Endodermal cell (in vitro differentiated cells): ENCODE data around the gene PTPRN2. TPM values are rescaled to one million over a fixed set of nuclear protein-coding genes. Genes with fewer than 3 reads are reported as not detected.

Experiments used
- DNase-seq: peaks from one replicate; pipeline ENCODE4 v3.0.0-alpha.2; 2017
- H3K27ac ChIP-seq: 2 replicates; pipeline ENCODE4 v1.5.1; 2013; ENCODE audit warnings: mild to moderate bottlenecking, low read depth, low read length, moderate library complexity
- H3K27me3 ChIP-seq: 2 replicates; pipeline ENCODE4 v1.6.1; 2013; ENCODE audit warnings: mild to moderate bottlenecking, low read length, moderate library complexity; ENCODE audit not compliant: insufficient read depth, control insufficient read depth, poor library complexity, severe bottlenecking
- H3K36me3 ChIP-seq: 2 replicates; pipeline ENCODE4 v1.7.0; 2013; ENCODE audit warnings: mild to moderate bottlenecking, low read length, moderate library complexity; ENCODE audit not compliant: control insufficient read depth, insufficient read depth
- H3K4me1 ChIP-seq: one replicate; pipeline ENCODE4 v1.7.0; 2013; ENCODE audit warnings: low read length; ENCODE audit not compliant: control insufficient read depth, insufficient read depth
- H3K4me3 ChIP-seq: 2 replicates; pipeline ENCODE4 v1.5.1; 2013; ENCODE audit warnings: mild to moderate bottlenecking, low read length, moderate library complexity
- H3K9ac ChIP-seq: 2 replicates; pipeline ENCODE4 v1.6.1; 2013; ENCODE audit warnings: mild to moderate bottlenecking, low read length, moderate library complexity; ENCODE audit not compliant: poor library complexity, severe bottlenecking; ENCODE audit errors: extremely low read depth
- H3K9me3 ChIP-seq: 2 replicates; pipeline ENCODE4 v1.6.1; 2013; ENCODE audit warnings: mild to moderate bottlenecking, low read length, moderate library complexity; ENCODE audit not compliant: control insufficient read depth
- H3K27ac Mint-ChIP-seq: 2 replicates; pipeline ENCODE4 v1.8.0; 2020; ENCODE audit warnings: mixed read lengths
- H3K27me3 Mint-ChIP-seq: 2 replicates; pipeline ENCODE4 v1.8.0; 2021; ENCODE audit warnings: mild to moderate bottlenecking, mixed read lengths; ENCODE audit not compliant: insufficient read depth
- H3K36me3 Mint-ChIP-seq: 2 replicates; pipeline ENCODE4 v1.8.0; 2020; ENCODE audit warnings: low read depth, mixed read lengths
- H3K4me1 Mint-ChIP-seq: 2 replicates; pipeline ENCODE4 v1.8.0; 2020; ENCODE audit warnings: mixed read lengths
- H3K4me3 Mint-ChIP-seq: 2 replicates; pipeline ENCODE4 v1.8.0; 2020; ENCODE audit warnings: mild to moderate bottlenecking, moderate library complexity, mixed read lengths
- H3K9me3 Mint-ChIP-seq: 2 replicates; pipeline ENCODE4 v1.8.0; 2020; ENCODE audit warnings: mild to moderate bottlenecking, mixed read lengths
- WGBS, 2 experiments: methylation state at CpG; one replicate each; pipeline versions ENCODE4 v1.1.5 to v1.1.7; 2013; ENCODE audit warnings: missing lambda C conversion rate in 2 of 2, mixed read lengths in 1 of 2; ENCODE audit not compliant: insufficient coverage in 1 of 2, insufficient read length in 1 of 2; 5-methylcytosine and 5-hydroxymethylcytosine counted together
- total RNA-seq, 2 donors: library from RNA; stranded (reverse); fragmentation: NEBNext Ultra II Directional in 1 of 2; extraction: Animal tissue kit (Norgen Biotek cat#: 25700) in 1 of 2; gene quantifications; 2 replicates in 1 of 2; 3 replicates in 1 of 2; pipeline ENCODE4 v1.2.1, GENCODE V29; 2021
- TF ChIP-seq, protein P1 (sequence below): fragments of 200-600 bp; sonication (generic); conservative IDR thresholded peaks from 2 replicates; pipeline ENCODE4 v1.5.0; 2021; ENCODE audit warnings: antibody characterized with exemption, mild to moderate bottlenecking

The PTPRN2 gene
- total RNA-seq, 2 donors from 2014 or later, result 0.69 to 1.2 TPM

DNA sequence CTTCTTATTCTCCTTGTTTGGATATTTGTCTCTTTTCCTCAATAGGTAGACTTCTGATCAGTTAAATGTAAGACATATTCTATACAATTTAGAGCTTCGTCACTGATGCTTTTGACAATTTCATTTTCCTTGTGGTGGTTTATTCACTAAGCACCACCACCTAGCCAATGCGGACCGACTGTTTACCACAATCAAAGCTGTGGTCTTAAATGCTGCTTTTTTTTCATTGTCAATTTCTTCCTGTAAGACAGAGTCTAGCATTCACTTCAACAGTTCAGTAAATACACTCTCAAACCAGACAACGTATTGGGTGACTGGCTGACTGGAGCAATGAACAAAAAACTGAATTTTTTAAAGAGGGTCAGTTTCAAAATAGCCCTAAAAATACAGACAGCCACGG is 1011.8 kb downstream of the PTPRN2 start:
- Mint-ChIP-seq H3K4me1 (no peaks in the 10 kb centered on the region), H3K27me3 (peaks cover 2% of the 10 kb centered on the region)

DNA sequence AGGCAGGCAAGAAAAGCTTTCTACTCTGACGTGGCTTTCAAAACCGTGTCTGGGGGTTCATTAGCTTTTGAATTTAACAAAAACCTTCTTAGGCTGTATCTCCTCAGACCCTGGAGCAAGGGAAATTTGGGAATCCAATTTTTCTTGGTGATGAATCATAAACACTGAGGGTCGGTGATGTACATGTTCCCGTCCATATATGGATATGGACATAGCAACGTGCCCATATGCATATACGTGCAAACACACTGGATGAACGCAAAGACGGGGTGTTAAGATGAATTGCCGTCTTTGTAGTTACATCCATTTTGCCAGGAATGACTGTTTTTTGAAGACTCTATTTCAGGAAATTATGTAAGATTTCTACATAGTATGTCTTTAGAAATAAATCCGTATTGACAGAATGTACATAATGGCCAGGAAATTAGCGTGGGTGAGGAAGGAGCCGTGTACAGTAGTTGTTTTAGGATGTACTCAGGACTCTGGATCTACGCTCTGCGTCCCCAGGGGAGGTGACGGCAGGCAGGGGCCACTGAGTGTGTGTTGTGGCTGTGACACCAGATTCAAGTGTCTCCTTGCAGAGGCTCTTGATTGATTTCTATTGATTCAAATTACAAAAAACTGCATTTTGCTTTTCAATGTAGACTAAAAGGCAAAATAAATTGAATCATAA is 1012.6 kb downstream of the PTPRN2 start:
- Histone ChIP-seq H3K9ac (no peak overlapping the region), H3K36me3 (no peaks in the 10 kb centered on the region), H3K27me3 (no peaks in the 10 kb centered on the region), H3K27ac (no peak overlapping the region), H3K9me3 (peaks cover 77% of the 10 kb centered on the region), H3K4me3 (no peak overlapping the region), H3K4me1 (no peaks in the 10 kb centered on the region)
- Mint-ChIP-seq H3K9me3 (no peaks in the 10 kb centered on the region), H3K4me1 (no peaks in the 10 kb centered on the region), H3K36me3 (no peaks in the 10 kb centered on the region), H3K27me3 (peaks cover 2% of the 10 kb centered on the region), H3K27ac (no peak overlapping the region), H3K4me3 (no peak overlapping the region)
- WGBS, 2 experiments, result 81% methylated on average over 15 of the region's 15 CpGs
- TF ChIP-seq, protein P1, sequence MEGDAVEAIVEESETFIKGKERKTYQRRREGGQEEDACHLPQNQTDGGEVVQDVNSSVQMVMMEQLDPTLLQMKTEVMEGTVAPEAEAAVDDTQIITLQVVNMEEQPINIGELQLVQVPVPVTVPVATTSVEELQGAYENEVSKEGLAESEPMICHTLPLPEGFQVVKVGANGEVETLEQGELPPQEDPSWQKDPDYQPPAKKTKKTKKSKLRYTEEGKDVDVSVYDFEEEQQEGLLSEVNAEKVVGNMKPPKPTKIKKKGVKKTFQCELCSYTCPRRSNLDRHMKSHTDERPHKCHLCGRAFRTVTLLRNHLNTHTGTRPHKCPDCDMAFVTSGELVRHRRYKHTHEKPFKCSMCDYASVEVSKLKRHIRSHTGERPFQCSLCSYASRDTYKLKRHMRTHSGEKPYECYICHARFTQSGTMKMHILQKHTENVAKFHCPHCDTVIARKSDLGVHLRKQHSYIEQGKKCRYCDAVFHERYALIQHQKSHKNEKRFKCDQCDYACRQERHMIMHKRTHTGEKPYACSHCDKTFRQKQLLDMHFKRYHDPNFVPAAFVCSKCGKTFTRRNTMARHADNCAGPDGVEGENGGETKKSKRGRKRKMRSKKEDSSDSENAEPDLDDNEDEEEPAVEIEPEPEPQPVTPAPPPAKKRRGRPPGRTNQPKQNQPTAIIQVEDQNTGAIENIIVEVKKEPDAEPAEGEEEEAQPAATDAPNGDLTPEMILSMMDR, result no peak
- DNase-seq, result no peak

More for the DNA sequence above, 1011.8 kb downstream of the PTPRN2 start:
- no peak for DNase-seq
- no peaks in the 10 kb centered on the region for H3K9me3 Mint-ChIP-seq
- Histone ChIP-seq H3K4me1 (no peaks in the 10 kb centered on the region), H3K9me3 (peaks cover 70% of the 10 kb centered on the region), H3K27ac (no peak overlapping the region), H3K36me3 (no peaks in the 10 kb centered on the region), H3K9ac (no peak overlapping the region), H3K27me3 (no peaks in the 10 kb centered on the region), H3K4me3 (no peak overlapping the region)
- no peaks in the 10 kb centered on the region for H3K36me3 Mint-ChIP-seq
- H3K4me3 Mint-ChIP-seq, result no peak overlapping the region
- WGBS, 2 experiments, result 70 to 81% methylated on average over 4 to 5 of the region's 5 CpGs
- H3K27ac Mint-ChIP-seq, result no peak overlapping the region
- TF ChIP-seq, protein P1, result no peak

DNA sequence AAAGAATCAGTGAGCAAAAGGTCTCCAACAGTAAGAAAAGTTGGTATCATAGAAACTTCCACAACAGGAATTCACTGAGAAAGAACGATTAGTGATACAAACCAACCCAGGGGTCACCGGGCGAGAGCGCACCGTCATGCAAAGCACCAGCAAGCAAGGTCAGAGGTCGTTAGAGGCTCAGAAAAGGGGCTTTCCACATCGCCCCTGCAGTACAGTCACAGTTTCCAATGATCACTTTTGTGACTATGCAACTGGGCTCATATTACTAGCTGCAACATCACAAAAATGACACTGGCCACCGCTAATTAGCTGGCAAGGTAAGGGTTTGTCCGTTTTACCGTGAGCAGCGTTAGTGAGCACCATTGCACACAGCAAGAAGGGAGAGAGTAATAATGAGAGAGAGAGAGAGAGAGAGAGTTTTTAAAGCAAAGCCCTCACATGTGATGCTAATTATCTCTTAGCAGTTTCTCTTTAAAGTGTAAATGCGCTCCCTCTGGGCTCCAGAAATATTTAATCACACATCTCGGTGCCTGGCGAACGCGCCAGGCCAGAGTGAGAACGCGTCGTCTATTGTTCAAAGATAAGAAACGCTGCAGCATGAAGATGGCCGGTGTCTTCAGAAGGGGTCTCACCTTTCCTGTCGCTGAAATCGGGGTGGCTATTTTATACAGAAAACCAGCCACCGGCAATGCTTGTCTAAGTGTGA is 1013.4 kb downstream of the PTPRN2 start:
- no peak for DNase-seq
- Histone ChIP-seq H3K27me3 (no peaks in the 10 kb centered on the region), H3K4me3 (no peak overlapping the region), H3K9ac (no peak overlapping the region), H3K36me3 (no peaks in the 10 kb centered on the region), H3K4me1 (no peaks in the 10 kb centered on the region), H3K9me3 (peaks cover 78% of the 10 kb centered on the region), H3K27ac (no peak overlapping the region)
- WGBS, 2 experiments, result 81 to 89% methylated on average over 22 to 24 of the region's 24 CpGs
- Mint-ChIP-seq H3K27me3 (peaks cover 2% of the 10 kb centered on the region), H3K36me3 (no peaks in the 10 kb centered on the region), H3K4me1 (no peaks in the 10 kb centered on the region), H3K9me3 (no peaks in the 10 kb centered on the region), H3K27ac (no peak overlapping the region), H3K4me3 (no peak overlapping the region)
- TF ChIP-seq, protein P1, result no peak
